K562 (cell line): ENCODE results near the gene GTF2H4. TPM values are rescaled to one million over a fixed set of nuclear protein-coding genes. Genes with fewer than 3 reads are reported as not detected.
"Not testable (repeated sequence)": the region's sequence is repeated elsewhere in the genome, so short reads cannot be mapped to it uniquely, and the experiment has no call there.

Source experiments
- ATAC-seq: fragments of 200-7000 bp; cut with Tn5 transposase; 3 replicates; pipeline ENCODE4 v1.9.1; 2020; ENCODE audit warnings: moderate library complexity
- BruUV-seq: library from RNA; stranded (reverse); fragments of 400-500 nt; replicated peaks from 2 replicates; lab custom pipeline; 2021; lab: Mats Ljungman, UMichigan
- CTCF ChIA-PET: fragments of 300-600 bp; formaldehyde crosslinking; extraction: SDS; loops from one replicate; lab custom pipeline; 2021; ENCODE audit warnings: low intra/inter-chr PET ratio; lab: Yijun Ruan, JAX
- POLR2A ChIA-PET: fragments of 300-600, 350-650 bp; sonication (Branson Sonifier 250); formaldehyde crosslinking; extraction: SDS; loops from one replicate; lab custom pipeline; 2021; ENCODE audit warnings: antibody characterized with exemption, inconsistent platforms; lab: Yijun Ruan, JAX
- DNase-seq, 4 experiments: peaks; one replicate each; pipeline versions ENCODE4 v3.0.0 to v3.0.0-alpha.2; 2011 to 2018; ENCODE audit warnings: low spot score in 3 of 4, mixed read lengths in 3 of 4; ENCODE audit errors: extremely low read depth in 1 of 4
- FAIRE-seq: peaks from 2 replicates; lab custom pipeline; 2011; peaks lifted over from hg19 to GRCh38; lab: Jason Lieb, UNC
- H2AFZ ChIP-seq: 2 replicates; pipeline ENCODE4 v1.6.0; 2011; ENCODE audit warnings: low read depth, low read length, control low read depth, inconsistent platforms
- H3K27ac ChIP-seq: fragments of 200-600 bp; 3 replicates; pipeline ENCODE4 v1.8.0; 2011; ENCODE audit warnings: low read depth, mild to moderate bottlenecking, control low read depth, inconsistent platforms, low read length, moderate library complexity, mixed read lengths; ENCODE audit errors: extremely low read depth
- H3K27me3 ChIP-seq, 2 experiments: fragments of 300-600 bp in 1 of 2; 2 replicates in 1 of 2; 3 replicates in 1 of 2; pipeline versions ENCODE4 v1.6.0 to v1.8.0; 2011; ENCODE audit warnings: inconsistent platforms in 2 of 2, low read length in 2 of 2, mild to moderate bottlenecking in 1 of 2, mixed read lengths in 1 of 2, moderate library complexity in 1 of 2; ENCODE audit not compliant: control insufficient read depth in 2 of 2, insufficient read depth in 2 of 2
- H3K36me3 ChIP-seq: fragments of 300-600 bp; 3 replicates; pipeline ENCODE4 v1.8.0; 2011; ENCODE audit warnings: mild to moderate bottlenecking, low read length, inconsistent platforms; ENCODE audit not compliant: control insufficient read depth, insufficient read depth
- H3K4me1 ChIP-seq, 2 experiments: fragments of 200-600 bp in 1 of 2; replicated peaks in 1 of 2; 2 replicates in 1 of 2; 3 replicates in 1 of 2; pipeline versions ENCODE4 v1.5.1 to v1.8.0; 2011; ENCODE audit warnings: inconsistent platforms in 2 of 2, low read length in 2 of 2, mild to moderate bottlenecking in 1 of 2, mixed read lengths in 1 of 2, moderate library complexity in 1 of 2; ENCODE audit not compliant: control insufficient read depth in 2 of 2, insufficient read depth in 2 of 2
- H3K4me2 ChIP-seq: 2 replicates; pipeline ENCODE4 v1.6.1; 2011; ENCODE audit warnings: low read length, control low read depth, inconsistent platforms, mixed read lengths; ENCODE audit not compliant: insufficient read depth
- H3K4me3 ChIP-seq: fragments of 200-600 bp; sonication (generic), shearing (Covaris generic); 2 replicates; pipeline ENCODE4 v1.5.1; 2016; ENCODE audit warnings: control low read depth, inconsistent platforms
- H3K79me2 ChIP-seq: fragments of 200-600 bp; 3 replicates; pipeline ENCODE4 v1.8.0; 2011; ENCODE audit warnings: low read length, inconsistent platforms; ENCODE audit not compliant: control insufficient read depth, insufficient read depth
- H3K9ac ChIP-seq, 2 experiments: 2 replicates each; pipeline versions ENCODE4 v1.6.0 to v1.6.1; 2011; ENCODE audit warnings: low read depth in 2 of 2, low read length in 2 of 2, control low read depth in 1 of 2, inconsistent platforms in 1 of 2, mild to moderate bottlenecking in 1 of 2, mixed read lengths in 1 of 2; ENCODE audit not compliant: insufficient read depth in 1 of 2
- H3K9me1 ChIP-seq: one replicate; pipeline ENCODE4 v1.6.0; 2011; ENCODE audit warnings: inconsistent platforms, mild to moderate bottlenecking, low read length, moderate library complexity; ENCODE audit not compliant: control insufficient read depth, insufficient read depth
- H3K9me3 ChIP-seq: replicated peaks from 2 replicates; pipeline ENCODE4 v1.5.1; 2011; ENCODE audit warnings: low read depth, low read length, inconsistent platforms; ENCODE audit not compliant: control insufficient read depth, insufficient read depth
- H4K20me1 ChIP-seq: replicated peaks from 2 replicates; pipeline ENCODE4 v1.6.1; 2011; ENCODE audit warnings: low read length, inconsistent platforms, mixed read lengths; ENCODE audit not compliant: control insufficient read depth, insufficient read depth
- C11orf30 ChIP-seq: fragments of 450-650 bp; IDR thresholded peaks from 2 replicates; pipeline ENCODE4 v1.6.1; 2016; ENCODE audit warnings: low read depth, mild to moderate bottlenecking
- CEBPB ChIP-seq: fragments of 450-650 bp; IDR thresholded peaks from 2 replicates; pipeline ENCODE4 v1.6.1; 2016; ENCODE audit warnings: missing genetic modification characterization, missing compliant biosample characterization
- GABPB2 ChIP-seq: fragments of 250-450 bp; sonication (Bioruptor Pico); conservative IDR thresholded peaks from 2 replicates; pipeline ENCODE4 v1.5.1; 2021; ENCODE audit warnings: mild to moderate bottlenecking
- POLR2B ChIP-seq: fragments of 450-650 bp; IDR thresholded peaks from 2 replicates; pipeline ENCODE4 v1.6.1; 2018; ENCODE audit warnings: low read depth; ENCODE audit not compliant: partially characterized antibody
- POLR3G ChIP-seq: IDR thresholded peaks from 2 replicates; pipeline ENCODE4 v1.6.1; 2011; ENCODE audit not compliant: insufficient read length, insufficient replicate concordance; ENCODE audit errors: extremely low read depth
- RFX1 ChIP-seq: fragments of 450-650 bp; IDR thresholded peaks from 2 replicates; pipeline ENCODE4 v1.6.1; 2016; ENCODE audit warnings: mild to moderate bottlenecking, moderate library complexity
- SMAD4 ChIP-seq: fragments of 250-450 bp; sonication (Bioruptor Pico); conservative IDR thresholded peaks from 2 replicates; pipeline ENCODE4 v1.8.0; 2021; ENCODE audit warnings: inconsistent platforms, mild to moderate bottlenecking, moderate library complexity
- TCF7 ChIP-seq: sonication (generic); IDR thresholded peaks from 2 replicates; pipeline ENCODE4 v1.6.1; 2016; ENCODE audit warnings: antibody characterized with exemption, borderline replicate concordance
- YY1 ChIP-seq, 3 experiments: IDR thresholded peaks; 2 replicates each; pipeline ENCODE4 v1.6.1; 2011; ENCODE audit warnings: low read length in 2 of 3, mild to moderate bottlenecking in 2 of 3, moderate library complexity in 2 of 3, borderline replicate concordance in 1 of 3, control low read depth in 1 of 3, low read depth in 1 of 3; ENCODE audit not compliant: insufficient read depth in 3 of 3, insufficient replicate concordance in 2 of 3, control insufficient read depth in 1 of 3, insufficient read length in 1 of 3; ENCODE audit errors: extremely low read depth in 1 of 3
- ZKSCAN8 ChIP-seq: fragments of 200-800 bp; sonication (Bioruptor generic); IDR thresholded peaks from 2 replicates; pipeline ENCODE4 v1.6.1; 2016; ENCODE audit warnings: missing genetic modification characterization, missing compliant biosample characterization
- ZNF583 ChIP-seq: fragments of 250-450 bp; sonication (Bioruptor Pico); IDR thresholded peaks from 2 replicates; pipeline ENCODE4 v1.4.0; 2020
- ZNF696 ChIP-seq: fragments of 250-450 bp; sonication (Bioruptor Pico); conservative IDR thresholded peaks from 2 replicates; pipeline ENCODE4 v1.4.0; 2020; ENCODE audit warnings: mild to moderate bottlenecking, moderate library complexity
- WGBS: fragments of 100-300 bp; shearing (Covaris generic); methylation state at CpG from one replicate; pipeline ENCODE4 v1.1.6; 2016; ENCODE audit warnings: low coverage, mixed read lengths; ENCODE audit not compliant: insufficient coverage; ENCODE audit errors: missing lambda C conversion rate; 5-methylcytosine and 5-hydroxymethylcytosine counted together
- in situ Hi-C: fragments of 300-500 bp; cut with MboI; formaldehyde crosslinking; loops from 4 replicates; pipeline ENCODE4 v1.15.0; 2018; ENCODE audit warnings: inconsistent platforms, mixed read lengths
- intact Hi-C: fragments of 100-400 bp; cut with micrococcal nuclease; formaldehyde crosslinking; loops from 2 replicates; pipeline ENCODE4 v1.14.2; 2022
- polyA plus RNA-seq, 8 experiments: library from polyadenylated mRNA; depleted of rRNA in 4 of 8; stranded (reverse) in 5 of 8; unstranded in 3 of 8; fragments of >200 nt; fragmentation: Nextera tagmentation in 2 of 8; fragmentation: Illumina TruSeq in 1 of 8; extraction: Ambion mirVana in 2 of 8; extraction: Trizol in 1 of 8; gene quantifications; 2 replicates each; pipeline versions ENCODE4 v1.2.1 to v1.2.3, GENCODE V29; 2011 to 2014; ENCODE audit warnings: inconsistent platforms in 1 of 8, missing spikeins in 1 of 8
- total RNA-seq, 7 experiments: library from RNA; depleted of rRNA in 6 of 7; stranded (reverse); fragments of >200 nt in 6 of 7; fragmentation: Illumina TruSeq in 2 of 7; extraction: Trizol in 2 of 7; gene quantifications; 2 replicates each; pipeline versions ENCODE4 v1.2.1 to v1.2.3, GENCODE V29; 2011 to 2021; ENCODE audit warnings: low replicate concordance in 1 of 7
- TF ChIP-seq, protein P1 (sequence below): sonication (generic); formaldehyde crosslinking; IDR thresholded peaks from 2 replicates; pipeline ENCODE4 v1.8.1; 2022; ENCODE audit warnings: missing genetic modification reagents
- TF ChIP-seq, protein P2 (sequence below): sonication (generic); formaldehyde crosslinking; IDR thresholded peaks from 2 replicates; pipeline ENCODE4 v1.5.0; 2020; ENCODE audit warnings: missing genetic modification reagents
- TF ChIP-seq, protein P3 (sequence below): fragments of 450-650 bp; conservative IDR thresholded peaks from 2 replicates; pipeline ENCODE4 v1.6.1; 2016; ENCODE audit warnings: missing genetic modification characterization, low read depth, mild to moderate bottlenecking, missing compliant biosample characterization, moderate library complexity
- TF ChIP-seq, protein P4 (sequence below): fragments of 450-650 bp; IDR thresholded peaks from 2 replicates; pipeline ENCODE4 v1.6.1; 2016; ENCODE audit warnings: missing biosample characterization, missing genetic modification characterization

GTF2H4 gene
- total and polyA plus RNA-seq, 9 of the 15 experiments (the other 6 are each of a cell fraction or from before 2014, with no cell fraction given) = 3.6 to 86.1 (median 39.6) TPM

DNA sequence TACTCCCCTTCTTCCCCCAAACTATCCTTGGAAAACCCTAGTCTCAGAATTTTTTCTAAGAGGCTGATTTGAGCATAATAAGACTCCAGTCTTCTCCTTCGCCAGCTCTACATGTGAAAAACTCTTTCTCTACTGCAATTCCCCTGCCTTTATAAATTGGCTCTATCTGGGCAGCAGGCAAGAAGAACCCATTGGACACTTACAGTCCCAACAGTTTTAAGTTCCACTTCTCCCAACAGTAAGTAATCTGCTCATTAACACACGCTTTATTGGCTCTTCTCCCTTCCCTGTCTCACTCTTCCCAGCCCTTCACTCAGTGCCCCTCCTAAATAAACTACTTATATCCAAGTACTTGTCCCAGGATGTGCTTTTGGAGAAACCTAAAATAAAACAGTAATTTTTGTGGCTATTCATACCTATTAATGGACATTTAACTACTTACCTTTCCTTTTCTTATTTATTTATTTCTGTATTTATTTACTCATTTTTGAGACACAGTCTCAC lies 34.8 kb upstream of the GTF2H4 start (continued):
- TF ChIP-seq POLR3G = no peak
- no peak for TF ChIP-seq CEBPB (tag)
- TF ChIP-seq, protein P1, sequence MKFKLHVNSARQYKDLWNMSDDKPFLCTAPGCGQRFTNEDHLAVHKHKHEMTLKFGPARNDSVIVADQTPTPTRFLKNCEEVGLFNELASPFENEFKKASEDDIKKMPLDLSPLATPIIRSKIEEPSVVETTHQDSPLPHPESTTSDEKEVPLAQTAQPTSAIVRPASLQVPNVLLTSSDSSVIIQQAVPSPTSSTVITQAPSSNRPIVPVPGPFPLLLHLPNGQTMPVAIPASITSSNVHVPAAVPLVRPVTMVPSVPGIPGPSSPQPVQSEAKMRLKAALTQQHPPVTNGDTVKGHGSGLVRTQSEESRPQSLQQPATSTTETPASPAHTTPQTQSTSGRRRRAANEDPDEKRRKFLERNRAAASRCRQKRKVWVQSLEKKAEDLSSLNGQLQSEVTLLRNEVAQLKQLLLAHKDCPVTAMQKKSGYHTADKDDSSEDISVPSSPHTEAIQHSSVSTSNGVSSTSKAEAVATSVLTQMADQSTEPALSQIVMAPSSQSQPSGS (CRISPR knock-in tag) = no peak
- TF ChIP-seq ZNF696 (CRISPR knock-in tag) = no peak
- no peak for TF ChIP-seq TCF7
- TF ChIP-seq, protein P2, sequence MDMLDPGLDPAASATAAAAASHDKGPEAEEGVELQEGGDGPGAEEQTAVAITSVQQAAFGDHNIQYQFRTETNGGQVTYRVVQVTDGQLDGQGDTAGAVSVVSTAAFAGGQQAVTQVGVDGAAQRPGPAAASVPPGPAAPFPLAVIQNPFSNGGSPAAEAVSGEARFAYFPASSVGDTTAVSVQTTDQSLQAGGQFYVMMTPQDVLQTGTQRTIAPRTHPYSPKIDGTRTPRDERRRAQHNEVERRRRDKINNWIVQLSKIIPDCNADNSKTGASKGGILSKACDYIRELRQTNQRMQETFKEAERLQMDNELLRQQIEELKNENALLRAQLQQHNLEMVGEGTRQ (CRISPR knock-in tag) = no peak
- TF ChIP-seq GABPB2 (CRISPR knock-in tag) = no peak
- peak; percentile 76 for TF ChIP-seq POLR2B

DNA sequence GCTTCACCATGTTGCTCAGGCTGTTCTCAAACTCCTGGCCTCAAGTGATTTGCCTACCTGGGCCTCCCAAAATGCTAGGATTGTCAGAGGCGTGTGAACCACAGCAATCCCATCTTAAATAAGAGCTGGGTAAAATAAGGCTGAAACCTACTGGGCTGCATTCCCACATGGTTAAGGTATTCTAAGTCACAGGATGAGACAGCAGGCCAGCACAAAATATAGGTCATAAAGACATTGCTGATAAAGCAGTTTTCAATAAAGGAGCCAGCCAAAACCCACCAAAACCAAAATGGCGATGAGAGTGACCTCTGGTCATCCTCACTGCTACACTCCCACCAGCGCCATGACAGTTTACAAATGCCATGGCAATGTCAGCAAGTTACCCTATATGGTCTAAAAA lies 34.2 kb upstream of the GTF2H4 start:
- H2AFZ ChIP-seq, H3K27me3 ChIP-seq, FAIRE-seq, ATAC-seq, intact Hi-C loops, H4K20me1 ChIP-seq, BruUV-seq, H3K9me1 ChIP-seq, H3K36me3 ChIP-seq: not testable (repeated sequence)
- in situ Hi-C loops = loop anchor here (5.0 kb wide), 1 partner anchor 36 kb away; no protein-coding TSS in a partner anchor
- 56% methylated on average over 3 of the region's 3 CpGs for WGBS
- peaks cover 22% of the 10 kb centered on the region for H3K9me3 ChIP-seq
- ChIA-PET POLR2A (interaction anchor here (0.6 to 1.3 kb wide), 3 partner anchors 33 to 259 kb away, joined by 3 to 5 read pairs (median 4); no protein-coding TSS in a partner anchor), CTCF (interaction anchor here (0.6 kb wide), 1 partner anchor 129 kb away, joined by 5 read pairs; no protein-coding TSS in a partner anchor)
- H3K4me3 ChIP-seq = peak overlapping the region; percentile 43
- H3K9ac ChIP-seq = peak overlapping the region; percentile 47 to 87; a peak in 3 of 4 replicates
- peak overlapping the region; percentile 94 for H3K27ac ChIP-seq
- H3K4me2 ChIP-seq = peak overlapping the region; percentile 85
- DNase-seq = peak in 1 of 4 experiments; percentile 25
- peaks cover 39 to 53% of the 10 kb centered on the region in 2 experiments for H3K4me1 ChIP-seq
- H3K79me2 ChIP-seq = peaks cover 19% of the 10 kb centered on the region
- TF ChIP-seq ZKSCAN8 (CRISPR knock-in tag) (peak; percentile 20; the same call in 1 of the 2 replicates), ZNF583 (peak; percentile 54; the same call in 1 of the 2 replicates), YY1 (IDR thresholded peaks at IDR 0.05; ENCODE audit: borderline replicate concordance in 1 of 3, control insufficient read depth in 1 of 3, extremely low read depth in 1 of 3, insufficient read depth in 3 of 3, insufficient read length in 1 of 3, insufficient replicate concordance in 2 of 3, low read depth in 1 of 3, low read length in 2 of 3) (peak in 2 of 3 experiments; percentile 33 to 69), RFX1 (peak; percentile 44), SMAD4 (CRISPR knock-in tag) (peak; percentile 82), C11orf30 (peak; percentile 96)
- TF ChIP-seq, protein P3, sequence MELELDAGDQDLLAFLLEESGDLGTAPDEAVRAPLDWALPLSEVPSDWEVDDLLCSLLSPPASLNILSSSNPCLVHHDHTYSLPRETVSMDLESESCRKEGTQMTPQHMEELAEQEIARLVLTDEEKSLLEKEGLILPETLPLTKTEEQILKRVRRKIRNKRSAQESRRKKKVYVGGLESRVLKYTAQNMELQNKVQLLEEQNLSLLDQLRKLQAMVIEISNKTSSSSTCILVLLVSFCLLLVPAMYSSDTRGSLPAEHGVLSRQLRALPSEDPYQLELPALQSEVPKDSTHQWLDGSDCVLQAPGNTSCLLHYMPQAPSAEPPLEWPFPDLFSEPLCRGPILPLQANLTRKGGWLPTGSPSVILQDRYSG (tag) = peak; percentile 88
- TF ChIP-seq, protein P4, sequence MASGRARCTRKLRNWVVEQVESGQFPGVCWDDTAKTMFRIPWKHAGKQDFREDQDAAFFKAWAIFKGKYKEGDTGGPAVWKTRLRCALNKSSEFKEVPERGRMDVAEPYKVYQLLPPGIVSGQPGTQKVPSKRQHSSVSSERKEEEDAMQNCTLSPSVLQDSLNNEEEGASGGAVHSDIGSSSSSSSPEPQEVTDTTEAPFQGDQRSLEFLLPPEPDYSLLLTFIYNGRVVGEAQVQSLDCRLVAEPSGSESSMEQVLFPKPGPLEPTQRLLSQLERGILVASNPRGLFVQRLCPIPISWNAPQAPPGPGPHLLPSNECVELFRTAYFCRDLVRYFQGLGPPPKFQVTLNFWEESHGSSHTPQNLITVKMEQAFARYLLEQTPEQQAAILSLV (tag) = 0 out of 2 replicates have a peak, but pooled peaks have one; percentile 11
